Measurements from ENCODE around the gene CC2D2A.
"Not testable (repeated sequence)": the region's sequence is repeated elsewhere in the genome, so short reads cannot be mapped to it uniquely, and the experiment has no call there.

CC2D2A gene

GRCh38 chr4:15513545-15513944 is 43.9 kb downstream of the CC2D2A start:
- H3K27ac ChIP-seq (ENCODE audit: low read depth, low read length), result no peak overlapping the region
- no peaks in the 10 kb centered on the region for H3K79me2 ChIP-seq (ENCODE audit: control insufficient read depth, insufficient read depth, low read length, unreplicated experiment)
- no peak overlapping the region for H2AFZ ChIP-seq (ENCODE audit: low read length, unreplicated experiment)
- no peak overlapping the region for H3K4me3 ChIP-seq (ENCODE audit: low read depth, low read length)
- no peaks in the 10 kb centered on the region for H3K4me1 ChIP-seq (ENCODE audit: control insufficient read depth, insufficient read depth, low read length, unreplicated experiment)
- H3K36me3 ChIP-seq (ENCODE audit: insufficient read depth, low read length), result peaks cover 14% of the 10 kb centered on the region; the same call in 1 of the 2 replicates
- no peaks in the 10 kb centered on the region for H3K27me3 ChIP-seq (ENCODE audit: insufficient read depth, low read length)

DNA sequence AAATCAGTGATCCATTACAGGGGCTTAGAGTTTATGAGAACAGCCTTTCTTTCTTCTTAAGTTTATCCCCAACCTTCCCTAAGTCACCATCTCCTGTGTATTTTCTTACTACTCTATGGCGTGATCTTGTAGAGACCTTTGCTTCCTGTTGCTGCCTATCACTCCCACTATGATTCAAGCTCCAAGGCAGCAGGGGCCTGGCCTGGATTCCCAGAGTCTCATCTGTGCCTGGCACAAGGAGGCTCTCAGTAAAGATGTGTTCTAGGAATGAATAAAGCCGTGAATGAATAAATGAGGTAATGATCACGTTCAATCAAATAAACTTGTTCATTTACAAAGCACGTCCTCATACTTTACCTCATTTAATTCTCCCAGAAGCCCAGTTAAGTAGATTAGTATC is 45.4 kb downstream of the CC2D2A start:
- H3K4me3 ChIP-seq (ENCODE audit: low read depth, low read length), result no peak overlapping the region
- peaks cover 11% of the 10 kb centered on the region; the same call in 1 of the 2 replicates for H3K36me3 ChIP-seq (ENCODE audit: insufficient read depth, low read length)
- no peak overlapping the region for H3K27ac ChIP-seq (ENCODE audit: low read depth, low read length)

DNA sequence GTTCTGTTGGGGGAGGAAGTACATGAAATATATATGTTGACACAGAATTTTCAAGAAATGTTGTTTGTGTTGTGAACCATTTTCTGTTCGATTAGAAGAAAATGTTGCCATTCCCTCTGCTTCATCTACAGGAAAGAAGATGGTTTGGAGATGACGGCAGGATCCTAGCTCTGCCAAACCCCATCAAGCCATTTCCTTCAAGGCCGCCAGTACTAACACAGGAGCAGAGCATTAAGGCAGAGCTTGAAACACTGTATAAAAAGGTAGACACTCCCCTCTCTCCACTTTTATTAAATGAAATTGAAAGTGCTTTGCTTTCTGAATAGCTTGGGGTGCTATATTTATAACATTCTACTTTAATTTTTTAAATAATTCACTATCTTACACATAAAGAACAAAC is 46.8 kb downstream of the CC2D2A start:
- Histone ChIP-seq H3K27me3 (ENCODE audit: insufficient read depth, low read length) (no peaks in the 10 kb centered on the region), H3K36me3 (ENCODE audit: insufficient read depth, low read length) (peaks cover 17% of the 10 kb centered on the region; the same call in 1 of the 2 replicates), H2AFZ (ENCODE audit: low read length, unreplicated experiment) (no peak overlapping the region)

More for the DNA sequence above, 45.4 kb downstream of the CC2D2A start:
- H3K79me2 ChIP-seq (ENCODE audit: control insufficient read depth, insufficient read depth, low read length, unreplicated experiment), result no peaks in the 10 kb centered on the region
- H2AFZ ChIP-seq (ENCODE audit: low read length, unreplicated experiment), result no peak overlapping the region
- no peaks in the 10 kb centered on the region for H3K27me3 ChIP-seq (ENCODE audit: insufficient read depth, low read length)
- H3K4me1 ChIP-seq (ENCODE audit: control insufficient read depth, insufficient read depth, low read length, unreplicated experiment), result no peaks in the 10 kb centered on the region

GRCh38 chr4:15517681-15518080 is 48.0 kb downstream of the CC2D2A start:
- H3K4me1 ChIP-seq (ENCODE audit: control insufficient read depth, insufficient read depth, low read length, unreplicated experiment); H2AFZ ChIP-seq (ENCODE audit: low read length, unreplicated experiment); H3K27me3 ChIP-seq (ENCODE audit: insufficient read depth, low read length); H3K4me3 ChIP-seq (ENCODE audit: low read depth, low read length); H3K79me2 ChIP-seq (ENCODE audit: control insufficient read depth, insufficient read depth, low read length, unreplicated experiment); H3K27ac ChIP-seq (ENCODE audit: low read depth, low read length): not testable (repeated sequence)
- H3K36me3 ChIP-seq (ENCODE audit: insufficient read depth, low read length), result peaks cover 17% of the 10 kb centered on the region; the same call in 1 of the 2 replicates

More for the DNA sequence above, 46.8 kb downstream of the CC2D2A start:
- no peaks in the 10 kb centered on the region for H3K4me1 ChIP-seq (ENCODE audit: control insufficient read depth, insufficient read depth, low read length, unreplicated experiment)
- H3K79me2 ChIP-seq (ENCODE audit: control insufficient read depth, insufficient read depth, low read length, unreplicated experiment), result no peaks in the 10 kb centered on the region
- H3K4me3 ChIP-seq (ENCODE audit: low read depth, low read length), result no peak overlapping the region
- H3K27ac ChIP-seq (ENCODE audit: low read depth, low read length), result no peak overlapping the region

GRCh38 chr4:15521442-15522039 is 51.9 kb downstream of the CC2D2A start:
- no peaks in the 10 kb centered on the region for H3K27me3 ChIP-seq (ENCODE audit: insufficient read depth, low read length)
- no peak overlapping the region for H3K27ac ChIP-seq (ENCODE audit: low read depth, low read length)
- peaks cover 17% of the 10 kb centered on the region; the same call in 1 of the 2 replicates for H3K36me3 ChIP-seq (ENCODE audit: insufficient read depth, low read length)
- H2AFZ ChIP-seq (ENCODE audit: low read length, unreplicated experiment), result no peak overlapping the region
- H3K79me2 ChIP-seq (ENCODE audit: control insufficient read depth, insufficient read depth, low read length, unreplicated experiment), result no peaks in the 10 kb centered on the region
- no peaks in the 10 kb centered on the region for H3K4me1 ChIP-seq (ENCODE audit: control insufficient read depth, insufficient read depth, low read length, unreplicated experiment)
- H3K4me3 ChIP-seq (ENCODE audit: low read depth, low read length), result no peak overlapping the region

- Histone ChIP-seq H3K27ac (ENCODE audit: low read depth, low read length) (no peak overlapping the region), H3K36me3 (ENCODE audit: insufficient read depth, low read length) (peaks cover 11% of the 10 kb centered on the region; the same call in 1 of the 2 replicates), H3K4me3 (ENCODE audit: low read depth, low read length) (no peak overlapping the region)
These were observed 55.4 kb downstream of the CC2D2A start for GRCh38 chr4:15525080-15525479.

DNA sequence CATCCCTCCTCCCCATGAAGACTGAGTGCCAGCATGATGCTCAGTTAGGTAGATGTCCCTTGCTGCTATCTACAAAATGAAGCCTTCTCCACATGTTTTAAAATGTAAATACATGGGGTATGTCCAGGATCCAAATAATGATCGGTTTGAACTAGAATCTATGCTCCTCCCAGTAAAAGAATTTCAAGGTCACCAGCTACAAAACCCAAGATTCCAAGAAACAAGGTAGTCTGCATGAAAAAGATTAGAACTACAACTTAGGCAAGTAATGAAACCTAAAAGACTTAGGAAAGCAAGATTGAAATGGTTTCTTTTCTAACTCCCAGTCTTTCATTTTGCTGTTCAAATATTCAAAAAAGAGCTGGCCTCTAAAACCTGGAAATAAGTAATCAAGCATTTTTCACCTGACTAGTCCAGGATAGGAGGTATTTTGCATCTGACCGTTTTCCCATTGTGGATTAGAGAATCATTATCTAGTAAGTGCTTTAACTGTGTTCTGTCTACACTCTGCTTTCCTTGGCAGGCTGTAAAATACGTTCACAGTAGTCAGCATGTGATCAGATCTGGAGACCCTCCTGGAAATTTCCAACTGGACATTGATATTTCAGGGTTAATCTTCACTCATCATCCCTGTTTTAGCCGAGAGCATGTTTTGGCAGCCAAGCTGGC is 57.4 kb downstream of the CC2D2A start:
- H3K27me3 ChIP-seq (ENCODE audit: insufficient read depth, low read length), result no peaks in the 10 kb centered on the region
- H3K79me2 ChIP-seq (ENCODE audit: control insufficient read depth, insufficient read depth, low read length, unreplicated experiment), result no peaks in the 10 kb centered on the region
- H3K27ac ChIP-seq (ENCODE audit: low read depth, low read length), result no peak overlapping the region
- no peak overlapping the region for H3K4me3 ChIP-seq (ENCODE audit: low read depth, low read length)
- H3K4me1 ChIP-seq (ENCODE audit: control insufficient read depth, insufficient read depth, low read length, unreplicated experiment), result no peaks in the 10 kb centered on the region
- H3K36me3 ChIP-seq (ENCODE audit: insufficient read depth, low read length), result 0 out of 2 replicates have a peak, but pooled peaks cover 5% of the 10 kb centered on the region
- H2AFZ ChIP-seq (ENCODE audit: low read length, unreplicated experiment), result no peak overlapping the region

More at GRCh38 chr4:15525080-15525479, 55.4 kb downstream of the CC2D2A start:
- Histone ChIP-seq H3K79me2 (ENCODE audit: control insufficient read depth, insufficient read depth, low read length, unreplicated experiment) (no peaks in the 10 kb centered on the region), H3K4me1 (ENCODE audit: control insufficient read depth, insufficient read depth, low read length, unreplicated experiment) (no peaks in the 10 kb centered on the region), H3K27me3 (ENCODE audit: insufficient read depth, low read length) (no peaks in the 10 kb centered on the region), H2AFZ (ENCODE audit: low read length, unreplicated experiment) (no peak overlapping the region)

- 0 out of 2 replicates have a peak, but pooled peaks cover 5% of the 10 kb centered on the region for H3K36me3 ChIP-seq (ENCODE audit: insufficient read depth, low read length)
- H3K27ac ChIP-seq (ENCODE audit: low read depth, low read length), result no peak overlapping the region
- no peaks in the 10 kb centered on the region for H3K79me2 ChIP-seq (ENCODE audit: control insufficient read depth, insufficient read depth, low read length, unreplicated experiment)
- no peak overlapping the region for H3K4me3 ChIP-seq (ENCODE audit: low read depth, low read length)
- no peak overlapping the region for H2AFZ ChIP-seq (ENCODE audit: low read length, unreplicated experiment)
- H3K27me3 ChIP-seq (ENCODE audit: insufficient read depth, low read length), result no peaks in the 10 kb centered on the region
- no peaks in the 10 kb centered on the region for H3K4me1 ChIP-seq (ENCODE audit: control insufficient read depth, insufficient read depth, low read length, unreplicated experiment)
These were observed 62.1 kb downstream of the CC2D2A start for GRCh38 chr4:15531792-15532191.

DNA sequence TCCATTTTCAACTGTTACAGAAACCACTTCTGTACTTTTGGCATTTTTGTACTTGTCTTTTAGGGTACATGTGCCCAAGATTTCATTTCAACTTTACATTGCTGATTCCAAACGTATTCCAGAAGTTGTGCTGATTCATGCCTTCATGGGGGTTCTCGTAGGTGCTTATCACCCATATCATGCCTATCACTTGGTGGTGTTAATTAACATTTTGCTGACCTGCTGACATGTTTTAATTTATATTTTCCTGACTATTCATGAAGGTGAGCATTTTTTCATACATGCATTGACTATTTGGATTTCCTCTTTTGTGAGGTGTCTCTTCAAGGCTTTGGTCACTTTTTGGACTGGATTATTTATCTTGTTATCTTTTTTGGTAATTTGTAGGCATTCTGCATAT is 64.1 kb downstream of the CC2D2A start:
- Histone ChIP-seq H3K4me1 (ENCODE audit: control insufficient read depth, insufficient read depth, low read length, unreplicated experiment) (no peaks in the 10 kb centered on the region), H2AFZ (ENCODE audit: low read length, unreplicated experiment) (no peak overlapping the region), H3K36me3 (ENCODE audit: insufficient read depth, low read length) (no peaks in the 10 kb centered on the region), H3K27me3 (ENCODE audit: insufficient read depth, low read length) (no peaks in the 10 kb centered on the region), H3K27ac (ENCODE audit: low read depth, low read length) (no peak overlapping the region), H3K79me2 (ENCODE audit: control insufficient read depth, insufficient read depth, low read length, unreplicated experiment) (no peaks in the 10 kb centered on the region), H3K4me3 (ENCODE audit: low read depth, low read length) (no peak overlapping the region)

- H3K4me3 ChIP-seq (ENCODE audit: low read depth, low read length), result no peak overlapping the region
These were observed 65.9 kb downstream of the CC2D2A start for GRCh38 chr4:15535599-15535998.

More at GRCh38 chr4:15535599-15535998, 65.9 kb downstream of the CC2D2A start:
- no peaks in the 10 kb centered on the region for H3K79me2 ChIP-seq (ENCODE audit: control insufficient read depth, insufficient read depth, low read length, unreplicated experiment)
- H3K27ac ChIP-seq (ENCODE audit: low read depth, low read length), result no peak overlapping the region
- no peak overlapping the region for H2AFZ ChIP-seq (ENCODE audit: low read length, unreplicated experiment)
- H3K4me1 ChIP-seq (ENCODE audit: control insufficient read depth, insufficient read depth, low read length, unreplicated experiment), result no peaks in the 10 kb centered on the region
- H3K27me3 ChIP-seq (ENCODE audit: insufficient read depth, low read length), result no peaks in the 10 kb centered on the region
- H3K36me3 ChIP-seq (ENCODE audit: insufficient read depth, low read length), result 0 out of 2 replicates have a peak, but pooled peaks cover 2% of the 10 kb centered on the region
